ENCODE results near the gene SLC36A1.
A peak's percentile ranks its signal among the peaks of the same experiment; 100 is the strongest.

Gene SLC36A1

GRCh38 chr5:151475388-151475787 is 28.0 kb downstream of the SLC36A1 start:
- no peak for DNase-seq
- Histone ChIP-seq H2BK120ac (ENCODE audit: low read depth, low read length) (no peak overlapping the region), H3K79me1 (replicated peaks; ENCODE audit: low read length, poor library complexity, severe bottlenecking) (no peaks in the 10 kb centered on the region), H2BK15ac (ENCODE audit: low read depth, poor library complexity, severe bottlenecking) (no peak overlapping the region), H3K4ac (ENCODE audit: low read depth in 1 of 2, low read length in 2 of 2) (no peak overlapping the region), H3K4me2 (ENCODE audit: low read length, poor library complexity, severe bottlenecking) (no peak overlapping the region), H3K23ac (ENCODE audit: low read length in 2 of 2) (no peak overlapping the region), H3K36me3 (ENCODE audit: control insufficient read depth in 1 of 2, insufficient read depth in 2 of 2, low read depth in 1 of 2, low read length in 2 of 2) (peaks cover 13 to 67% of the 10 kb centered on the region in 2 experiments), H2BK12ac (ENCODE audit: low read length in 2 of 2) (no peak overlapping the region), H3K9ac (ENCODE audit: low read length) (no peak overlapping the region), H4K91ac (ENCODE audit: low read length) (no peak overlapping the region), H3K27me3 (ENCODE audit: control insufficient read depth in 1 of 2, insufficient read depth in 1 of 2, low read length in 2 of 2) (no peaks in the 10 kb centered on the region), H2BK5ac (ENCODE audit: low read depth, low read length, poor library complexity, severe bottlenecking) (no peak overlapping the region), H3K4me3 (ENCODE audit: insufficient read depth in 1 of 2, low read depth in 1 of 2, low read length in 2 of 2) (no peak overlapping the region), H3K9me3 (ENCODE audit: control insufficient read depth, low read length) (no peaks in the 10 kb centered on the region), H3K4me1 (ENCODE audit: control insufficient read depth, insufficient read depth, low read depth, low read length) (no peaks in the 10 kb centered on the region), H3K14ac (ENCODE audit: low read length in 2 of 2) (no peak overlapping the region), H2AK5ac (ENCODE audit: low read length, severe bottlenecking) (no peak overlapping the region), H3K27ac (ENCODE audit: low read length, poor library complexity, severe bottlenecking) (no peak overlapping the region), H2AFZ (ENCODE audit: low read depth, low read length) (no peak overlapping the region), H3K18ac (ENCODE audit: low read depth in 1 of 2, low read length in 2 of 2) (no peak overlapping the region), H4K8ac (ENCODE audit: low read length) (no peak overlapping the region)
- 96% methylated on average over 2 of the region's 2 CpGs for WGBS

- Histone ChIP-seq H2AK5ac (ENCODE audit: low read length, severe bottlenecking) (no peak overlapping the region), H2AFZ (ENCODE audit: low read depth, low read length) (no peak overlapping the region), H3K9me3 (ENCODE audit: control insufficient read depth, low read length) (no peaks in the 10 kb centered on the region), H3K4me3 (ENCODE audit: insufficient read depth in 1 of 2, low read depth in 1 of 2, low read length in 2 of 2) (no peak overlapping the region), H4K8ac (ENCODE audit: low read length) (no peak overlapping the region), H2BK15ac (ENCODE audit: low read depth, poor library complexity, severe bottlenecking) (no peak overlapping the region), H3K27ac (ENCODE audit: low read length, poor library complexity, severe bottlenecking) (no peak overlapping the region), H3K9ac (ENCODE audit: low read length) (no peak overlapping the region), H2BK120ac (ENCODE audit: low read depth, low read length) (no peak overlapping the region), H3K23ac (ENCODE audit: low read length in 2 of 2) (no peak overlapping the region), H2BK5ac (ENCODE audit: low read depth, low read length, poor library complexity, severe bottlenecking) (no peak overlapping the region), H4K91ac (ENCODE audit: low read length) (no peak overlapping the region), H3K4ac (ENCODE audit: low read depth in 1 of 2, low read length in 2 of 2) (no peak overlapping the region), H3K14ac (ENCODE audit: low read length in 2 of 2) (no peak overlapping the region), H3K36me3 (ENCODE audit: control insufficient read depth in 1 of 2, insufficient read depth in 2 of 2, low read depth in 1 of 2, low read length in 2 of 2) (peaks cover 13 to 67% of the 10 kb centered on the region in 2 experiments), H3K79me1 (replicated peaks; ENCODE audit: low read length, poor library complexity, severe bottlenecking) (no peaks in the 10 kb centered on the region), H3K4me1 (ENCODE audit: control insufficient read depth, insufficient read depth, low read depth, low read length) (no peaks in the 10 kb centered on the region), H2BK12ac (ENCODE audit: low read length in 2 of 2) (no peak overlapping the region), H3K27me3 (ENCODE audit: control insufficient read depth in 1 of 2, insufficient read depth in 1 of 2, low read length in 2 of 2) (no peaks in the 10 kb centered on the region), H3K4me2 (ENCODE audit: low read length, poor library complexity, severe bottlenecking) (no peak overlapping the region), H3K18ac (ENCODE audit: low read depth in 1 of 2, low read length in 2 of 2) (no peak overlapping the region)
- no peak for DNase-seq
- WGBS, result 93% methylated on average over 3 of the region's 3 CpGs
Observed at GRCh38 chr5:151476016-151476415, 28.6 kb downstream of the SLC36A1 start.

- Histone ChIP-seq H3K4me2 (ENCODE audit: low read length, poor library complexity, severe bottlenecking) (no peak overlapping the region), H4K91ac (ENCODE audit: low read length) (no peak overlapping the region), H2BK5ac (ENCODE audit: low read depth, low read length, poor library complexity, severe bottlenecking) (no peak overlapping the region), H3K27me3 (ENCODE audit: control insufficient read depth in 1 of 2, insufficient read depth in 1 of 2, low read length in 2 of 2) (no peaks in the 10 kb centered on the region), H3K27ac (ENCODE audit: low read length, poor library complexity, severe bottlenecking) (no peak overlapping the region), H3K9ac (ENCODE audit: low read length) (no peak overlapping the region), H3K36me3 (ENCODE audit: control insufficient read depth in 1 of 2, insufficient read depth in 2 of 2, low read depth in 1 of 2, low read length in 2 of 2) (peaks cover 13 to 67% of the 10 kb centered on the region in 2 experiments), H3K18ac (ENCODE audit: low read depth in 1 of 2, low read length in 2 of 2) (no peak overlapping the region), H3K9me3 (ENCODE audit: control insufficient read depth, low read length) (no peaks in the 10 kb centered on the region), H2BK12ac (ENCODE audit: low read length in 2 of 2) (no peak overlapping the region), H2AFZ (ENCODE audit: low read depth, low read length) (no peak overlapping the region), H3K4me1 (ENCODE audit: control insufficient read depth, insufficient read depth, low read depth, low read length) (no peaks in the 10 kb centered on the region), H3K4me3 (ENCODE audit: insufficient read depth in 1 of 2, low read depth in 1 of 2, low read length in 2 of 2) (no peak overlapping the region), H2BK120ac (ENCODE audit: low read depth, low read length) (no peak overlapping the region), H2BK15ac (ENCODE audit: low read depth, poor library complexity, severe bottlenecking) (no peak overlapping the region), H3K79me1 (replicated peaks; ENCODE audit: low read length, poor library complexity, severe bottlenecking) (no peaks in the 10 kb centered on the region), H3K4ac (ENCODE audit: low read depth in 1 of 2, low read length in 2 of 2) (no peak overlapping the region), H4K8ac (ENCODE audit: low read length) (no peak overlapping the region), H3K14ac (ENCODE audit: low read length in 2 of 2) (no peak overlapping the region), H3K23ac (ENCODE audit: low read length in 2 of 2) (no peak overlapping the region), H2AK5ac (ENCODE audit: low read length, severe bottlenecking) (no peak overlapping the region)
- peak; percentile 22 for DNase-seq
- 88% methylated on average over 4 of the region's 4 CpGs for WGBS
Observed at GRCh38 chr5:151477101-151477500, 29.7 kb downstream of the SLC36A1 start.

- H3K79me1 ChIP-seq (replicated peaks; ENCODE audit: low read length, poor library complexity, severe bottlenecking), result no peaks in the 10 kb centered on the region
- 50% methylated on average over 7 of the region's 7 CpGs for WGBS
- H3K36me3 ChIP-seq (ENCODE audit: control insufficient read depth in 1 of 2, insufficient read depth in 2 of 2, low read depth in 1 of 2, low read length in 2 of 2), result peaks cover 16 to 58% of the 10 kb centered on the region in 2 experiments
- no peak overlapping the region for H3K4ac ChIP-seq (ENCODE audit: low read depth in 1 of 2, low read length in 2 of 2)
- H3K4me3 ChIP-seq (ENCODE audit: insufficient read depth in 1 of 2, low read depth in 1 of 2, low read length in 2 of 2), result no peak overlapping the region
- H3K14ac ChIP-seq (ENCODE audit: low read length in 2 of 2), result no peak overlapping the region
- no peak overlapping the region for H3K4me2 ChIP-seq (ENCODE audit: low read length, poor library complexity, severe bottlenecking)
- H3K9ac ChIP-seq (ENCODE audit: low read length), result peak overlapping the region; percentile 65
- peak; percentile 62 for DNase-seq
- H2BK5ac ChIP-seq (ENCODE audit: low read depth, low read length, poor library complexity, severe bottlenecking), result no peak overlapping the region
- no peaks in the 10 kb centered on the region for H3K27me3 ChIP-seq (ENCODE audit: control insufficient read depth in 1 of 2, insufficient read depth in 1 of 2, low read length in 2 of 2)
- no peak overlapping the region for H4K8ac ChIP-seq (ENCODE audit: low read length)
- no peak overlapping the region for H3K23ac ChIP-seq (ENCODE audit: low read length in 2 of 2)
- H3K18ac ChIP-seq (ENCODE audit: low read depth in 1 of 2, low read length in 2 of 2), result no peak overlapping the region
- H3K9me3 ChIP-seq (ENCODE audit: control insufficient read depth, low read length), result no peaks in the 10 kb centered on the region
- no peak overlapping the region for H2BK120ac ChIP-seq (ENCODE audit: low read depth, low read length)
- H3K27ac ChIP-seq (ENCODE audit: low read length, poor library complexity, severe bottlenecking), result no peak overlapping the region
- H3K4me1 ChIP-seq (ENCODE audit: control insufficient read depth, insufficient read depth, low read depth, low read length), result no peaks in the 10 kb centered on the region
- no peak overlapping the region for H2BK15ac ChIP-seq (ENCODE audit: low read depth, poor library complexity, severe bottlenecking)
- H4K91ac ChIP-seq (ENCODE audit: low read length), result no peak overlapping the region
- no peak overlapping the region for H2BK12ac ChIP-seq (ENCODE audit: low read length in 2 of 2)
- H2AK5ac ChIP-seq (ENCODE audit: low read length, severe bottlenecking), result no peak overlapping the region
- H2AFZ ChIP-seq (ENCODE audit: low read depth, low read length), result no peak overlapping the region
Observed at GRCh38 chr5:151480384-151481293, 33.2 kb downstream of the SLC36A1 start.
